ENCODE results near the gene RPL18. TPM values are rescaled to one million over a fixed set of nuclear protein-coding genes. Genes with fewer than 3 reads are reported as not detected.
"Not testable (repeated sequence)": the region's sequence is repeated elsewhere in the genome, so short reads cannot be mapped to it uniquely, and the experiment has no call there.

The RPL18 gene
- total RNA-seq: 1,000 to 10,000 TPM; 2,026 to 2,191 TPM

- ChIA-PET CTCF (interaction anchor here (0.6 to 1.9 kb wide), 6 partner anchors 10 to 375 kb away, joined by 3 to 7 read pairs (median 4); partner anchors contain the start of gene RUVBL2), POLR2A (interaction anchor here (0.5 to 1.3 kb wide), 11 partner anchors 9 to 1229 kb away, joined by 3 to 9 read pairs (median 4); partner anchors contain the start of genes CA11, DBP, SYNGR4 and TMEM143)
- Mint-ChIP-seq H3K4me3 (peak within 1 kb of the TSS; percentile 94), H3K9me3 (ENCODE audit: low read depth) (no peaks in the 10 kb centered on the region), H3K27ac (peak within 1 kb of the TSS; percentile 97), H3K4me1 (peaks cover 48% of the 10 kb centered on the region), H3K36me3 (ENCODE audit: low read depth) (peaks cover 64% of the 10 kb centered on the region), H3K27me3 (no peaks in the 10 kb centered on the region)
- ATAC-seq (peak; percentile 82), DNase-seq (peak; percentile 97)
- intact Hi-C loops (cut with DNase I, micrococcal nuclease): loop anchor here (1.0 to 2.0 kb wide), 13 partner anchors 15 to 466 kb away; partner anchors contain the start of genes CA11 (in 1 of the 2), CYTH2 (in 1 of the 2), GRWD1 (in 1 of the 2) and GYS1 (in 1 of the 2)
Observed at GRCh38 chr19:48618916-48619691, at the start of gene RPL18, which contains the start of gene SPHK2. Gene RPL18 (minus strand): TSS chr19:48619178. CDS start chr19:48619143, 35 bp downstream. Gene SPHK2 (plus strand): TSS chr19:48619506. CDS start chr19:48620515, 1,009 bp downstream.

- ATAC-seq: no peak
- H3K27me3 Mint-ChIP-seq: no peaks in the 10 kb centered on the region
- H3K27ac Mint-ChIP-seq: no peak overlapping the region
- H3K9me3 Mint-ChIP-seq (ENCODE audit: low read depth): peaks cover 5% of the 10 kb centered on the region
- CTCF ChIA-PET: no interaction called here
- intact Hi-C loops (cut with DNase I, micrococcal nuclease): no loop called here
- no peaks in the 10 kb centered on the region for H3K36me3 Mint-ChIP-seq (ENCODE audit: low read depth)
- H3K4me3 Mint-ChIP-seq: no peak overlapping the region
- H3K4me1 Mint-ChIP-seq: no peaks in the 10 kb centered on the region
- no peak for DNase-seq
- POLR2A ChIA-PET: no interaction called here
Observed at GRCh38 chr19:48668761-48669160, 49.8 kb upstream of the RPL18 start.

GRCh38 chr19:48668332-48668731, 49.4 kb upstream of the RPL18 start:
- Mint-ChIP-seq H3K4me3 (no peak overlapping the region), H3K27me3 (no peaks in the 10 kb centered on the region), H3K27ac (no peak overlapping the region), H3K4me1 (no peaks in the 10 kb centered on the region), H3K9me3 (ENCODE audit: low read depth) (peaks cover 5% of the 10 kb centered on the region), H3K36me3 (ENCODE audit: low read depth) (no peaks in the 10 kb centered on the region)
- ChIA-PET CTCF (no interaction called here), POLR2A (interaction anchor here (0.6 kb wide), 1 partner anchor 324 kb away, joined by 4 read pairs; no protein-coding TSS in a partner anchor)
- no peak for ATAC-seq
- intact Hi-C loops (cut with DNase I, micrococcal nuclease): no loop called here
- no peak for DNase-seq

GRCh38 chr19:48665786-48666185, 46.8 kb upstream of the RPL18 start:
- ATAC-seq (no peak), DNase-seq (no peak)
- H3K36me3 Mint-ChIP-seq (ENCODE audit: low read depth): no peaks in the 10 kb centered on the region
- ChIA-PET CTCF (interaction anchor here (1.6 kb wide), 1 partner anchor 10 kb away, joined by 4 read pairs; no protein-coding TSS in a partner anchor), POLR2A (no interaction called here)
- H3K4me3 Mint-ChIP-seq: no peak overlapping the region
- H3K27ac Mint-ChIP-seq: no peak overlapping the region
- peaks cover 5% of the 10 kb centered on the region for H3K4me1 Mint-ChIP-seq
- intact Hi-C loops (cut with DNase I, micrococcal nuclease): no loop called here
- H3K27me3 Mint-ChIP-seq: no peaks in the 10 kb centered on the region
- peaks cover 5% of the 10 kb centered on the region for H3K9me3 Mint-ChIP-seq (ENCODE audit: low read depth)

- POLR2A ChIA-PET: no interaction called here
- Mint-ChIP-seq H3K27ac (no peak overlapping the region), H3K4me3 (no peak overlapping the region), H3K4me1 (peaks cover 7% of the 10 kb centered on the region), H3K36me3 (ENCODE audit: low read depth) (no peaks in the 10 kb centered on the region), H3K27me3 (no peaks in the 10 kb centered on the region), H3K9me3 (ENCODE audit: low read depth) (peaks cover under 1% of the 10 kb centered on the region)
- intact Hi-C loops (cut with DNase I, micrococcal nuclease): loop anchor here in 1 of 2 experiments (5.0 kb wide), 1 partner anchor 73 kb away; no protein-coding TSS in a partner anchor
- ATAC-seq (no peak), DNase-seq (no peak)
- CTCF ChIA-PET: no interaction called here
Observed at GRCh38 chr19:48664476-48664875, 45.5 kb upstream of the RPL18 start.

- H3K27ac Mint-ChIP-seq: no peak overlapping the region
- H3K4me3 Mint-ChIP-seq: no peak overlapping the region
- H3K9me3 Mint-ChIP-seq (ENCODE audit: low read depth): no peaks in the 10 kb centered on the region
- intact Hi-C loops (cut with DNase I, micrococcal nuclease): loop anchor here in 1 of 2 experiments (5.0 kb wide), 1 partner anchor 74 kb away; no protein-coding TSS in a partner anchor
- ChIA-PET POLR2A (no interaction called here), CTCF (no interaction called here)
- no peaks in the 10 kb centered on the region for H3K27me3 Mint-ChIP-seq
- H3K4me1 Mint-ChIP-seq: peaks cover 7% of the 10 kb centered on the region
- no peaks in the 10 kb centered on the region for H3K36me3 Mint-ChIP-seq (ENCODE audit: low read depth)
- no peak for ATAC-seq
- DNase-seq: no peak
Observed at GRCh38 chr19:48663667-48664066, 44.7 kb upstream of the RPL18 start.

GRCh38 chr19:48661711-48662090, 42.7 kb upstream of the RPL18 start:
- Mint-ChIP-seq H3K4me3 (no peak overlapping the region), H3K9me3 (ENCODE audit: low read depth) (no peaks in the 10 kb centered on the region), H3K27me3 (no peaks in the 10 kb centered on the region), H3K27ac (no peak overlapping the region), H3K4me1 (peaks cover 7% of the 10 kb centered on the region), H3K36me3 (ENCODE audit: low read depth) (no peaks in the 10 kb centered on the region)
- ChIA-PET CTCF (interaction anchor here (0.5 to 0.9 kb wide), 2 partner anchors 51 to 1178 kb away, joined by 3 to 4 read pairs; no protein-coding TSS in a partner anchor), POLR2A (no interaction called here)
- intact Hi-C loops (cut with DNase I, micrococcal nuclease): loop anchor here (1.0 to 5.0 kb wide), 5 partner anchors 15 to 332 kb away; partner anchors contain the start of genes CA11 (in 1 of the 2), GYS1 (in 1 of the 2) and RUVBL2 (in 1 of the 2)
- ATAC-seq (no peak), DNase-seq (no peak)

- intact Hi-C loops (cut with DNase I, micrococcal nuclease): loop anchor here (1.0 to 5.0 kb wide), 5 partner anchors 15 to 332 kb away; partner anchors contain the start of genes CA11 (in 1 of the 2), GYS1 (in 1 of the 2) and RUVBL2 (in 1 of the 2)
- no peaks in the 10 kb centered on the region for H3K27me3 Mint-ChIP-seq
- peak overlapping the region; percentile 10 for H3K4me3 Mint-ChIP-seq
- DNase-seq (peak; percentile 88), ATAC-seq (peak; percentile 94)
- H3K27ac Mint-ChIP-seq: peak overlapping the region; percentile 94
- H3K4me1 Mint-ChIP-seq: peaks cover 7% of the 10 kb centered on the region
- CTCF ChIA-PET: interaction anchor here (0.5 to 0.9 kb wide), 2 partner anchors 51 to 1177 kb away, joined by 3 to 4 read pairs; no protein-coding TSS in a partner anchor
- H3K36me3 Mint-ChIP-seq (ENCODE audit: low read depth): no peaks in the 10 kb centered on the region
- POLR2A ChIA-PET: no interaction called here
- H3K9me3 Mint-ChIP-seq (ENCODE audit: low read depth): no peaks in the 10 kb centered on the region
Observed at GRCh38 chr19:48660852-48661710, 42.1 kb upstream of the RPL18 start.

GRCh38 chr19:48659768-48660167, 40.8 kb upstream of the RPL18 start:
- DNase-seq: no peak
- H3K4me1 Mint-ChIP-seq: peaks cover 7% of the 10 kb centered on the region
- ATAC-seq: no peak
- CTCF ChIA-PET: interaction anchor here (1.2 kb wide), 1 partner anchor 14 kb away, joined by 3 read pairs; the partner anchor contains the start of gene CA11
- no peak overlapping the region for H3K27ac Mint-ChIP-seq
- intact Hi-C loops (cut with DNase I, micrococcal nuclease): loop anchor here (2.0 to 5.0 kb wide), 2 partner anchors 71 to 78 kb away; no protein-coding TSS in a partner anchor
- POLR2A ChIA-PET: no interaction called here
- H3K9me3 Mint-ChIP-seq (ENCODE audit: low read depth): no peaks in the 10 kb centered on the region
- no peaks in the 10 kb centered on the region for H3K27me3 Mint-ChIP-seq
- H3K4me3 Mint-ChIP-seq: no peak overlapping the region
- no peaks in the 10 kb centered on the region for H3K36me3 Mint-ChIP-seq (ENCODE audit: low read depth)

GRCh38 chr19:48658483-48658882, 39.5 kb upstream of the RPL18 start:
- Mint-ChIP-seq H3K4me1 (peaks cover 7% of the 10 kb centered on the region), H3K4me3 (no peak overlapping the region), H3K9me3 (ENCODE audit: low read depth) (no peaks in the 10 kb centered on the region), H3K36me3 (ENCODE audit: low read depth) (no peaks in the 10 kb centered on the region), H3K27ac (no peak overlapping the region), H3K27me3 (no peaks in the 10 kb centered on the region)
- intact Hi-C loops (cut with DNase I, micrococcal nuclease): no loop called here
- POLR2A ChIA-PET: interaction anchor here (0.8 kb wide), 1 partner anchor 173 kb away, joined by 3 read pairs; no protein-coding TSS in a partner anchor
- DNase-seq (no peak), ATAC-seq (no peak)
- CTCF ChIA-PET: interaction anchor here (1.4 kb wide), 1 partner anchor 12 kb away, joined by 6 read pairs; the partner anchor contains the start of gene CA11

- H3K4me1 Mint-ChIP-seq; H3K27ac Mint-ChIP-seq; POLR2A ChIA-PET; DNase-seq; H3K9me3 Mint-ChIP-seq (ENCODE audit: low read depth); intact Hi-C loops (cut with DNase I, micrococcal nuclease); H3K36me3 Mint-ChIP-seq (ENCODE audit: low read depth); H3K4me3 Mint-ChIP-seq; H3K27me3 Mint-ChIP-seq; ATAC-seq: not testable (repeated sequence)
- CTCF ChIA-PET: interaction anchor here (1.4 to 2.3 kb wide), 2 partner anchors 12 to 18 kb away, joined by 5 to 6 read pairs; partner anchors contain the start of gene CA11
Observed at GRCh38 chr19:48657828-48658227, 38.9 kb upstream of the RPL18 start.
